Measurements from ENCODE around the gene BTBD6. TPM values are rescaled to one million over a fixed set of nuclear protein-coding genes. Genes with fewer than 3 reads are reported as not detected.

The BTBD6 gene
- total and polyA plus RNA-seq, 2 donors (not counting 3 experiments of a cell fraction or from before 2014, with no cell fraction given): 63.1 to 65.0 TPM

GRCh38 chr14:105204206-105204930 is 44.0 kb upstream of the BTBD6 start:
- CTCF ChIA-PET: interaction anchor here (0.9 to 1.7 kb wide), 5 partner anchors 9 to 148 kb away, joined by 3 to 10 read pairs (median 4); partner anchors contain the start of gene JAG2
- Histone ChIP-seq H4K20me1 (replicated peaks; ENCODE audit: control insufficient read depth, extremely low read depth, insufficient read depth, low read length) (no peaks in the 10 kb centered on the region), H3K9me1 (replicated peaks; ENCODE audit: control insufficient read depth, extremely low read depth, insufficient read depth, low read length) (no peaks in the 10 kb centered on the region), H3K79me2 (ENCODE audit: control insufficient read depth, insufficient read depth, low read length) (no peaks in the 10 kb centered on the region), H3K4me3 (replicated peaks in 1 of 3; ENCODE audit: insufficient read depth in 1 of 3, low read depth in 1 of 3, low read length in 3 of 3) (no peak overlapping the region), H3K27me3 (ENCODE audit: control insufficient read depth in 2 of 2, insufficient read depth in 2 of 2, low read length in 2 of 2) (no peaks in the 10 kb centered on the region), H3K9ac (replicated peaks; ENCODE audit: extremely low read depth, insufficient read depth, low read length) (no peak overlapping the region), H3K36me3 (ENCODE audit: control insufficient read depth in 2 of 2, extremely low read depth in 1 of 2, insufficient read depth in 2 of 2, low read length in 2 of 2) (no peaks in the 10 kb centered on the region), H3K4me2 (ENCODE audit: insufficient read depth, low read length) (no peak overlapping the region), H3K27ac (ENCODE audit: insufficient read depth, low read depth, low read length) (no peak overlapping the region), H2AFZ (ENCODE audit: low read depth, low read length) (no peak overlapping the region), H3K4me1 (ENCODE audit: control insufficient read depth, extremely low read depth, insufficient read depth, low read length) (peaks cover 12% of the 10 kb centered on the region), H3K9me3 (replicated peaks; ENCODE audit: control insufficient read depth, insufficient read depth, low read length) (no peaks in the 10 kb centered on the region)
- DNase-seq (ENCODE audit: low read depth, low spot score): no peak
- POLR2A ChIA-PET: no interaction called here
- TF ChIP-seq FOS (IDR thresholded peaks at IDR 0.05; ENCODE audit: borderline replicate concordance, insufficient read depth, low read length): no peak
- no peak for TF ChIP-seq GATA2 (IDR thresholded peaks at IDR 0.05; ENCODE audit: insufficient read depth, insufficient read length, low read depth, low read length)
- intact Hi-C loops (cut with micrococcal nuclease): loop anchor here (10.0 kb wide), 1 partner anchor 50 kb away; no protein-coding TSS in a partner anchor
- no peak for FAIRE-seq
- dilution Hi-C loops (cut with MboI; ENCODE audit: extremely low pct_ligation_motif_present, low sequenced_read_pairs): no loop called here
- BruUV-seq (replicated peaks): no TSS peak

- H3K4me3 ChIP-seq (replicated peaks in 1 of 3; ENCODE audit: insufficient read depth in 1 of 3, low read depth in 1 of 3, low read length in 3 of 3): no peak overlapping the region
- H3K9me1 ChIP-seq (replicated peaks; ENCODE audit: control insufficient read depth, extremely low read depth, insufficient read depth, low read length): no peaks in the 10 kb centered on the region
- no peak overlapping the region for H3K27ac ChIP-seq (ENCODE audit: insufficient read depth, low read depth, low read length)
- FAIRE-seq (no peak), DNase-seq (ENCODE audit: low read depth, low spot score) (no peak)
- BruUV-seq (replicated peaks): no TSS peak
- TF ChIP-seq POLR2AphosphoS5 (IDR thresholded peaks at IDR 0.05; ENCODE audit: insufficient read depth, low read depth, low read length) (no peak), POLR2A (IDR thresholded peaks at IDR 0.05; ENCODE audit: low read depth, low read length) (no peak), JUN (IDR thresholded peaks at IDR 0.05; ENCODE audit: borderline replicate concordance, insufficient read depth, insufficient read length, low read depth) (no peak), GATA2 (IDR thresholded peaks at IDR 0.05; ENCODE audit: insufficient read depth, insufficient read length, low read depth, low read length) (no peak), MYC (IDR thresholded peaks at IDR 0.05; ENCODE audit: low read depth, low read length) (no peak), CTCF (IDR thresholded peaks at IDR 0.05; ENCODE audit: extremely low read depth in 1 of 2, insufficient read depth in 1 of 2, low read depth in 1 of 2, low read length in 2 of 2) (no peak), EZH2 (IDR thresholded peaks at IDR 0.05; ENCODE audit: borderline replicate concordance, low read depth, low read length, severe bottlenecking) (no peak), FOS (IDR thresholded peaks at IDR 0.05; ENCODE audit: borderline replicate concordance, insufficient read depth, low read length) (no peak)
- TF ChIP-seq, protein P1, sequence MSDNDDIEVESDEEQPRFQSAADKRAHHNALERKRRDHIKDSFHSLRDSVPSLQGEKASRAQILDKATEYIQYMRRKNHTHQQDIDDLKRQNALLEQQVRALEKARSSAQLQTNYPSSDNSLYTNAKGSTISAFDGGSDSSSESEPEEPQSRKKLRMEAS (IDR thresholded peaks at IDR 0.05; ENCODE audit: insufficient read depth, insufficient read length): no peak
- CTCF ChIA-PET: interaction anchor here (0.5 to 1.7 kb wide), 5 partner anchors 9 to 147 kb away, joined by 4 to 10 read pairs (median 4); partner anchors contain the start of genes BRF1 and JAG2
- POLR2A ChIA-PET: no interaction called here
- no peak overlapping the region for H2AFZ ChIP-seq (ENCODE audit: low read depth, low read length)
- H4K20me1 ChIP-seq (replicated peaks; ENCODE audit: control insufficient read depth, extremely low read depth, insufficient read depth, low read length): no peaks in the 10 kb centered on the region
- H3K79me2 ChIP-seq (ENCODE audit: control insufficient read depth, insufficient read depth, low read length): no peaks in the 10 kb centered on the region
- H3K4me1 ChIP-seq (ENCODE audit: control insufficient read depth, extremely low read depth, insufficient read depth, low read length): peaks cover 7% of the 10 kb centered on the region
- H3K36me3 ChIP-seq (ENCODE audit: control insufficient read depth in 2 of 2, extremely low read depth in 1 of 2, insufficient read depth in 2 of 2, low read length in 2 of 2): peaks cover 0 to 3% of the 10 kb centered on the region in 2 experiments
- dilution Hi-C loops (cut with MboI; ENCODE audit: extremely low pct_ligation_motif_present, low sequenced_read_pairs): no loop called here
- no peak overlapping the region for H3K4me2 ChIP-seq (ENCODE audit: insufficient read depth, low read length)
- no peaks in the 10 kb centered on the region for H3K27me3 ChIP-seq (ENCODE audit: control insufficient read depth in 2 of 2, insufficient read depth in 2 of 2, low read length in 2 of 2)
- H3K9me3 ChIP-seq (replicated peaks; ENCODE audit: control insufficient read depth, insufficient read depth, low read length): no peaks in the 10 kb centered on the region
- no peak overlapping the region for H3K9ac ChIP-seq (replicated peaks; ENCODE audit: extremely low read depth, insufficient read depth, low read length)
- intact Hi-C loops (cut with micrococcal nuclease): loop anchor here (10.0 kb wide), 1 partner anchor 50 kb away; no protein-coding TSS in a partner anchor
These were observed 43.2 kb upstream of the BTBD6 start for GRCh38 chr14:105204931-105205672.
